GM10847 (cell line): ENCODE measurements around the gene TLE3.

ENCODE experiments used
- POLR2A ChIP-seq: IDR thresholded peaks from 2 replicates; pipeline ENCODE4 v1.6.1; 2011; ENCODE audit not compliant: insufficient read length; ENCODE audit errors: extremely low read depth

TLE3 gene

GRCh38 chr15:70128414-70129140 lies 30.9 kb upstream of the TLE3 start:
- TF ChIP-seq POLR2A = no peak

- TF ChIP-seq POLR2A = no peak
Observed at GRCh38 chr15:70127770-70128413, 30.2 kb upstream of the TLE3 start.

- no peak for TF ChIP-seq POLR2A
Observed at GRCh38 chr15:70127288-70127746, 29.6 kb upstream of the TLE3 start.

- TF ChIP-seq POLR2A = no peak
Observed at GRCh38 chr15:70126362-70126761, 28.6 kb upstream of the TLE3 start.

GRCh38 chr15:70125605-70126004 lies 27.9 kb upstream of the TLE3 start:
- TF ChIP-seq POLR2A = no peak

- no peak for TF ChIP-seq POLR2A
Observed at GRCh38 chr15:70121624-70122302, 24.0 kb upstream of the TLE3 start.

GRCh38 chr15:70120958-70121623 lies 23.4 kb upstream of the TLE3 start:
- no peak for TF ChIP-seq POLR2A

GRCh38 chr15:70119911-70120508 lies 22.3 kb upstream of the TLE3 start:
- TF ChIP-seq POLR2A = no peak

GRCh38 chr15:70118599-70118998 lies 20.9 kb upstream of the TLE3 start:
- TF ChIP-seq POLR2A = no peak

GRCh38 chr15:70116317-70116716 lies 18.6 kb upstream of the TLE3 start:
- no peak for TF ChIP-seq POLR2A

- no peak for TF ChIP-seq POLR2A
Observed at GRCh38 chr15:70114221-70114620, 16.5 kb upstream of the TLE3 start.

GRCh38 chr15:70113304-70113700 lies 15.6 kb upstream of the TLE3 start:
- no peak for TF ChIP-seq POLR2A

GRCh38 chr15:70112074-70112395 lies 14.3 kb upstream of the TLE3 start:
- TF ChIP-seq POLR2A = no peak

- TF ChIP-seq POLR2A = no peak
Observed at GRCh38 chr15:70111203-70112073, 13.7 kb upstream of the TLE3 start.

GRCh38 chr15:70109978-70110377 lies 12.3 kb upstream of the TLE3 start:
- no peak for TF ChIP-seq POLR2A

- TF ChIP-seq POLR2A = no peak
Observed at GRCh38 chr15:70109531-70109930, 11.8 kb upstream of the TLE3 start.
